Stimulated activated CD8-positive, alpha-beta memory T cell treated with anti-CD3 and anti-CD28 coated beads, Interleukin-4, amount 100 ng/mL, for 48 hours (primary cell): Measurements from ENCODE around the gene RIMBP2.

ENCODE experiments used
- DNase-seq: peaks from one replicate; pipeline ENCODE4 v3.0.0-alpha.2; 2020

RIMBP2 gene

GRCh38 chr12:130498589-130499385 is 217.3 kb downstream of the RIMBP2 start:
- no peak for DNase-seq

GRCh38 chr12:130497991-130498390 is 218.1 kb downstream of the RIMBP2 start:
- no peak for DNase-seq

- no peak for DNase-seq
Observed at GRCh38 chr12:130497321-130497720, 218.8 kb downstream of the RIMBP2 start.

DNA sequence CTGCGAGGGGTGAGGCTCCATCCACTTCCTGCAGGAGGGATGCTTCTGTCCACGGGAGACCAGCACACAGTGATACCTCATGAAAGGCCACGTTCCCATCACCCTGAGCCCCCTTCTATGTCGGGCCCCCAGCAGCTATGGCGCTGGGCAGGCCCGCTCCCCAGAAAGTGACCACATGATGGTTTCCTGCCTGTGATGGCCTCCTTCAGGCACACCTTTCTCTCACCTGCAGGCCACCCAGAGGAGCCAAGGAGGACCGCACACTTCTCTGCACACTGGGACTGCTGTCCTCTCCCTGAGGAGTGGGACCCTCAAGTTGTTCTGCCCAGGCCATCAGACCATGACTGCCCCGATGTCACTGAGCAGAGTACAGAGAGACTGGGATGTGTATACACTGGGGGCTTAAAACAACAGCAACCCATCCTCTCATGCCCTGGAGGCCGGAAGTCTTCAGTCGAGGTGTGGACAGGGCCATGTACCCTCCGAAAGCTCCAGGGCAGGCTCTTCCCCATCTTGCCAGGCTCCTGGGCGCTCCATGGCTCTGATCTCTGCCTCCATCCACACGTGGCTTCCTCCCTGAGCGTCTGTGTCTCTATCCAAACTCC is 219.5 kb downstream of the RIMBP2 start:
- DNase-seq, result no peak

DNA sequence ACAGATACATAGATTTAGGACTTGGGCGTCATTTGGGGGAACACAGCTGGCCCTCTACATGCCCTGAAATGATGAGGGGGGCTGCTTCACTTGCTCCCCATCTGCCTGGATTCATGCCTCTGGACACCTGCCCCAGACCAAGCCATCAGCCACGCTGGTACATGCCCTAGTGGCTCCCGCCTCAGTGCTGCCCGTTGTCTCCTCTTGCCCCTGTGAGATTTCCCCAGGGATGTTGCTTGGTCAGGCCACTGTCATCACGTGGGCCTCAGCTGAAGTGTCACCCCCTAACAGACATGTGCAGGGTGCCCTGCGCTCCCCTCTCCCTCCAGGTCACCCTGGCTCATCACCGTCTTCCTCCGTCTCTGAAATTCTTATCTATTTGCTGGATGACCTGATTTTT is 220.9 kb downstream of the RIMBP2 start:
- no peak for DNase-seq

DNA sequence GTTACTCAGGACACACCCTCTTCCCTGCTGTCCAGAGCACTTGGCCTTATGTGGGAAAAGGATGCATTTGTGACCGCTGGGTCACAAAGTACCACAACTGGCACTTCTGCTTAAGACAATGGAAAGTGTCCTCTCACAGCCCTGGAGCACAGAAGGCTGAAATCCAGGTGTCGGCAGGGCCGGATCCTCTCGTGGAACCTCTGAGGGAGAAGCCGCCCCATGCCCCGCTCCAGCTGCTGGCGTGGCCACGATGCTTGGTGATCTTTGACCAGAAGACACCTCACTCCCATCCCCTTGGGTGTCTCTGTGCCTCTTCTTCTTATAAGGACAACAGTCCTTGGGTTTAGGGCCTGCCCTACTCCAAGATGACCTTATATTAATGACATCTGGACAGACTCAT is 221.4 kb downstream of the RIMBP2 start:
- DNase-seq, result no peak

- DNase-seq, result no peak
Observed at GRCh38 chr12:130493951-130494350, 222.1 kb downstream of the RIMBP2 start.

- no peak for DNase-seq
Observed at GRCh38 chr12:130491421-130492357, 224.4 kb downstream of the RIMBP2 start.

- no peak for DNase-seq
Observed at GRCh38 chr12:130490674-130491073, 225.4 kb downstream of the RIMBP2 start.

DNA sequence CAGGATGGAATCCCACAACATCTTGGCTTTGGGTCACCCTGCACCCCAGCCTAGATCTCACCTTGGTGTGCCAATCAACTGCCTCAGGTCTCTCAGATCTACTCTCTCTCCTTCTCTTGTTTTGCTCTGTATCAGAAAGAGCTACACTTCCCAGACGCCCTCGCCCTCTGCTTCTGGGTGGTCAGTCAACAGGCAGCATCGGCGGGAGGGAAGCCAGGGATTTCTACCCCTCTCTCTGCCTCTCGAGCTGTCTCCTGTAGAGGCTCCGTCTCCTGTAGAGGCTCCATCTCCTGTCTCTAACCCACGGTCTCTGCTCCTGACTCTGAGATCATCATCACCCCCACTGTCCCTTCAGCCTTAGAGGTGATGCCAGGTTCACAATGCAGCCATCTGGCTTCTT is 226.8 kb downstream of the RIMBP2 start:
- DNase-seq, result no peak

- DNase-seq, result no peak
Observed at GRCh38 chr12:130488358-130488710, 227.8 kb downstream of the RIMBP2 start.

DNA sequence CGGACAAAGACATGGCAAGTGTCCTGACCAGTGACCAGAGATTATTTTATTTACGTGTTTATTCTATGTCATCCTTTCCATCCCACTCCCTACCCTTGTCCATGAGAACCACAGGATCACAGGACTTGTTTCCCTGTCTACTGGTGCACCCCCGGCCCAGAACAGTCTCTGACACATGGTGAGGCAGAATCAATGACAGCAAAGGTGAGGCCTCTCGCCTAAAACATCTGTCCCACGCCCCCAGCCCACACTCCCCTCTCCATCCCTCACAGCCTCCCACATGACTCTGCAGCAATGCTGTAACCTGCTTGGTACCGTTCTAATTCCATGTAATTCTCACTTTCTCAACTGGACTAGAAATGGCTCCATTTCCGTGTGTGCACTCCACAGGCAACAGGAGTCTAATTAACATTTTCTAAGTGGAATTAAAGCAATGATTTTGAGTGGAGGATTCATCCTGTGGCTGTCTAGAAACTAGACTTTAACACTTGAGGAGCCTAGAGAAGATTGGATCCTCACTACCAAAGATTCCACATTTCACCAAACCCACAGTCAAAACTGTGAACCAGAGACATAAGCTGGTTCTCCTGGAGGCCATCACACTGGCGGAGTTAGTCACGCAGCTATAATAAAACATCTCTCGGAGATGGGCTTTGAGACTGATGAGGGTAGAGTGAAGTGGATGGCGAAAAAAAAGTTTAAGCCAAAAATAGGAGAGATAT is 228.3 kb downstream of the RIMBP2 start:
- DNase-seq, result no peak

GRCh38 chr12:130486891-130487416 is 229.1 kb downstream of the RIMBP2 start:
- no peak for DNase-seq

DNA sequence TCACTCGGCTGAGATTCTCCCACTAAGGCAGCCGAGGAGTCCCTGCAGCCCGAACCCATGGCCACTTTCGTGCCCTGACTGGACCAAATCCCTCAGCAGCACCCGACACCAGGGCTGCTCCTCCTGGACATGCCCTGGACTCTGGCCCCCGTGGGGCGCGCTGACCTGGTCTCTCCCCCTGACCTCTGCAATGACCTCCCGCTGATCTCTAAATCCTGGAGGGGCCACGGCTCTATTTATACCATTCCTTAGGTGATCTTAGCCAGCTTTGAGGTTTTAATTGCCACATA is 230.0 kb downstream of the RIMBP2 start:
- DNase-seq, result no peak

DNA sequence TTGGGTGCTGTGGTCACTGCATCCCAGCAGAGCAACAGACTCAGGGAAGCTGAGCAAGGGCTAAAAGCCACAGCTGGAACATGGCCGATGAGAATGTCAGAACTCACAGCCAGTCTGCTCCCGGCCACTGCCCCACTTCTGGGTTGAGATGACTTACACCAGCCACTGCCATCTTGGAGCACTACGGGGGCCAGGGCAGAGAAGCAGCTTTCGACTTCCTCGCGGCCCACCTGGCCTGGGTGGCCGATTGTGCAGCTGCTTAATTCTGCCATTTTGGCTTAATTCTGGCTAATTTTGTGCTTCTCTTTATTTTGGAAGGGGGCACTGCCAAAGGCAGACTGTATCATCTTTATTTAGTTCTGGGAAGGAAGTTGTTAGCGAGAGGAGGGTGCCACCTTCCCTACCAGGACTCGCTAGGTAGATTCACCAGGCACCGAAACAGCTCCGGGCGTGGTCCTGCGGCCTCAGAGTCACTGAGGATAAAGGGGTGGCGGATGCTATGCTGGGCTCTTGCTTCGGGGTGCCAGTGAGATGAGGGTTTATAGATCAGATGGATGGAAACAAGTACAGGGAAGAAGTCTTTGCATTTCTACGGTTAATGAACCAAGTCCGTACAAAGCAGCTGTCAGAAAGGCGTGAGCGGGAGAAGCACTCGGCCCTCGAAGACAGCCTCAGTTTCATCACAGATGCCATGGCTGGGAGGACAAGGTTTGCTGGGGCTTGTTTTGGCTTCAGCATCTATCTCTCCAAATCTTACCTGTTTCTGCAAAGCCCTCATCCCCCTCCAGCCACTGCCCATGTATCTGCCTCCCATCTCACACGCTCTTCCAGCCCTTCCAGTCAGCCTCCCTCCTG is 230.6 kb downstream of the RIMBP2 start:
- DNase-seq, result no peak

DNA sequence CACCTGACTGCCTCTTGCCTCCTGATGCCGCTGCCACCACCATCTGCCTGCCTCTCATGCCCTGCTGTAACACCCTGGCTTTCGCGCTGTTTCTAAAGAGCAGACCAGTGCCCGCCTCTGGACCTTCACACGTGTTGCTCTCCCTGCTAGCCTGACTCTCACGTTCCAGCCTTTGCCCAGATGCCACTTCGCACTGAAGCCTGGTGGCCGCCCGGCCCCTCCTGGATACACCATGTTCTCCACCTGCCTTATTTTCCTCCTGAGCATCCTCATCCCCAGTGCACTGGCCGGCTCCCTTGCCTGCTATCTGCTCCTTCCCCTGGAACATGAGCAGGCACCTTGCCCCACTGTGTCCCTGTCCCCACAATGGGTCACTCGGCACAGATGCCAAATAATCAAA is 231.9 kb downstream of the RIMBP2 start:
- no peak for DNase-seq

GRCh38 chr12:130483616-130484180 is 232.4 kb downstream of the RIMBP2 start:
- no peak for DNase-seq

DNA sequence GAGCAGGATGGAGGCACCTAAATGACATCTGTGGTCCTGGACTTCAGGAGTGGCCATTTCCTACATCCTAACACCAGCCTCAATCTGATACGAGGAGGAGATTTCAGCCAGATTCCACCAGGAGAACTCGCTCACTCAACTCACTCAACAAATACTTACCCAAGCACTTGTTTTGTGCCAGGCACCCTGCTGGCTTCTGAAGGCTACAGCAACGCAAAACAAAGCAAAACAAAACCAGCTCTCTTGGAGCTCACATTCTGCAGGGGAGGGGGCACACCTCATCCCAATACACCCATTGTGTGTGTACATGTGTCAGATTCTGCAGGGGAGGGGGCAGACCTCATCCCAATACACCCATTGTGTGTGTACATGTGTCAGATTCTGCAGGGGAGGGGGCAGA is 233.7 kb downstream of the RIMBP2 start:
- DNase-seq, result no peak

- DNase-seq, result no peak
Observed at GRCh38 chr12:130481392-130481879, 234.7 kb downstream of the RIMBP2 start.

GRCh38 chr12:130480887-130481286 is 235.2 kb downstream of the RIMBP2 start:
- DNase-seq, result no peak

GRCh38 chr12:130480231-130480630 is 235.9 kb downstream of the RIMBP2 start:
- DNase-seq, result no peak
